Mesendoderm (in vitro differentiated cells): ENCODE measurements around the gene KIF16B.

Experiments
- DNase-seq: peaks from one replicate; pipeline ENCODE4 v3.0.0; 2013
- H2AK5ac ChIP-seq: 2 replicates; pipeline ENCODE4 v1.6.1; 2013; ENCODE audit warnings: low read length, inconsistent platforms
- H2BK120ac ChIP-seq: 2 replicates; pipeline ENCODE4 v1.6.1; 2013; ENCODE audit warnings: low read depth, mild to moderate bottlenecking, low read length, moderate library complexity, mixed read lengths
- H2BK15ac ChIP-seq: replicated peaks from 2 replicates; pipeline ENCODE4 v1.6.1; 2013; ENCODE audit warnings: low read depth, mild to moderate bottlenecking, moderate library complexity
- H2BK5ac ChIP-seq: 2 replicates; pipeline ENCODE4 v1.6.1; 2013; ENCODE audit warnings: low read length, inconsistent platforms
- H3K18ac ChIP-seq: 2 replicates; pipeline ENCODE4 v1.6.1; 2013; ENCODE audit warnings: mild to moderate bottlenecking, low read length, mixed read lengths
- H3K23ac ChIP-seq: one replicate; pipeline ENCODE4 v1.6.1; 2013; ENCODE audit warnings: low read length
- H3K27ac ChIP-seq: 2 replicates; pipeline ENCODE4 v1.5.1; 2013; ENCODE audit warnings: low read depth, mild to moderate bottlenecking, inconsistent platforms, low read length, moderate library complexity
- H3K27me3 ChIP-seq: 2 replicates; pipeline ENCODE4 v1.6.1; 2013; ENCODE audit warnings: low read length, control low read depth, mild to moderate bottlenecking, inconsistent platforms; ENCODE audit not compliant: insufficient read depth, poor library complexity
- H3K36me3 ChIP-seq: 2 replicates; pipeline ENCODE4 v1.6.1; 2013; ENCODE audit warnings: low read length, inconsistent platforms; ENCODE audit not compliant: control insufficient read depth, insufficient read depth
- H3K4ac ChIP-seq: one replicate; pipeline ENCODE4 v1.6.1; 2013; ENCODE audit warnings: low read depth, mild to moderate bottlenecking, low read length, moderate library complexity
- H3K4me1 ChIP-seq: 2 replicates; pipeline ENCODE4 v1.6.1; 2013; ENCODE audit warnings: low read depth, low read length, inconsistent platforms; ENCODE audit not compliant: control insufficient read depth
- H3K4me2 ChIP-seq: 2 replicates; pipeline ENCODE4 v1.6.1; 2013; ENCODE audit warnings: low read length
- H3K4me3 ChIP-seq: 2 replicates; pipeline ENCODE4 v1.5.1; 2013; ENCODE audit warnings: mild to moderate bottlenecking, low read length
- H3K56ac ChIP-seq: one replicate; pipeline ENCODE4 v1.6.1; 2013; ENCODE audit warnings: low read length
- H3K79me1 ChIP-seq: 2 replicates; pipeline ENCODE4 v1.6.1; 2013; ENCODE audit warnings: low read length, inconsistent platforms
- H3K79me2 ChIP-seq: 2 replicates; pipeline ENCODE4 v1.6.1; 2013; ENCODE audit warnings: mild to moderate bottlenecking, low read length; ENCODE audit not compliant: control insufficient read depth, insufficient read depth
- H3K9ac ChIP-seq: 2 replicates; pipeline ENCODE4 v1.6.1; 2013; ENCODE audit warnings: low read length, inconsistent platforms
- H4K5ac ChIP-seq: one replicate; pipeline ENCODE4 v1.6.1; 2013; ENCODE audit warnings: low read length
- H4K8ac ChIP-seq: one replicate; pipeline ENCODE4 v1.6.1; 2013; ENCODE audit warnings: low read depth, mild to moderate bottlenecking, control low read depth, low read length, moderate library complexity
- WGBS: extraction: QIAGEN DNeasy Blood & Tissue Kit; methylation state at CpG from one replicate; pipeline ENCODE4 v1.1.7; 2013; ENCODE audit warnings: low lambda C conversion rate, missing lambda C conversion rate; ENCODE audit not compliant: insufficient coverage; ENCODE audit errors: extremely low coverage; 5-methylcytosine and 5-hydroxymethylcytosine counted together

The KIF16B gene

DNA sequence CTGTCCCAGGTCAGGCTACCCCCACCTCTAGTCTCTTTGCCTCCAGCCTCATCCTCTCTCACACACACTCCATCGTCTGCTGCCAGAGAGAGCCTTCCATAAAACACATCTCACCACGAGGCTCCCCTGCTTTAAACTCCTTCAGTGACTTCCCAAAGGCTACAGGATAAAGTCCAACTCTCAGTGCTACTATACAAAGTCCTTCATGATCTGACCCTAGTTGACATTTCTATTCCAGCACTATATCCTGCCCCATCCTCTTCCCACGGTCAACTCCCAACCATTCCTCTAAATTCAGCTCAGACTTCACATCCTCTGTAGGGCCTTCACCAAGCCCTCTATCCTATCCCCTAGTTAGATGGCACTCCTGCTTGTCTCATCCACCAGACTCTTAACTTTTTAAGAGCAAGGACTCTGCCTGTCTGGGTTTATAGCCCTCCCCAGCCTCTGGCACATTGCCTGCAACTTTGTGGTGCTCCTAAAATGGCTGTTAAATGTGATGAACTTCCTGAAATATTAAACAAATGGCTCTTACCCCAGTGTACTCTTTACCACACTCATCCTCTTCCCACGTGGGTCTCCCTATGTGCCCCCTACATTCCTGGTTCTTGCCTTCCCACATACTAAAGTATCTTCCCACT lies 36.1 kb downstream of the KIF16B start:
- H3K79me1 ChIP-seq, result peaks cover 1% of the 10 kb centered on the region
- H2BK5ac ChIP-seq, result no peak overlapping the region
- no peak overlapping the region for H3K9ac ChIP-seq
- no peak overlapping the region for H4K8ac ChIP-seq
- H3K18ac ChIP-seq, result no peak overlapping the region
- H3K36me3 ChIP-seq, result no peaks in the 10 kb centered on the region
- H3K27ac ChIP-seq, result no peak overlapping the region
- H3K4me1 ChIP-seq, result no peaks in the 10 kb centered on the region
- no peak overlapping the region for H2BK15ac ChIP-seq
- no peak overlapping the region for H3K4ac ChIP-seq
- H3K4me3 ChIP-seq, result no peak overlapping the region
- no peak overlapping the region for H2BK120ac ChIP-seq
- H4K5ac ChIP-seq, result no peak overlapping the region
- no peak overlapping the region for H3K4me2 ChIP-seq
- no peak overlapping the region for H2AK5ac ChIP-seq
- no peak for DNase-seq
- H3K56ac ChIP-seq, result no peak overlapping the region
- no peak overlapping the region for H3K23ac ChIP-seq
- no peaks in the 10 kb centered on the region for H3K79me2 ChIP-seq
- no CpG with 5 or more reads among the region's 4 CpGs for WGBS
- no peaks in the 10 kb centered on the region for H3K27me3 ChIP-seq

- Histone ChIP-seq H2AK5ac (no peak overlapping the region), H2BK120ac (no peak overlapping the region), H3K27me3 (no peaks in the 10 kb centered on the region), H3K79me1 (no peaks in the 10 kb centered on the region), H4K5ac (no peak overlapping the region), H3K18ac (no peak overlapping the region), H3K4me1 (no peaks in the 10 kb centered on the region), H3K36me3 (no peaks in the 10 kb centered on the region), H3K27ac (no peak overlapping the region), H3K4me2 (no peak overlapping the region), H2BK15ac (no peak overlapping the region), H3K79me2 (no peaks in the 10 kb centered on the region), H3K9ac (no peak overlapping the region), H3K4ac (no peak overlapping the region), H4K8ac (no peak overlapping the region), H2BK5ac (no peak overlapping the region), H3K56ac (no peak overlapping the region), H3K23ac (no peak overlapping the region), H3K4me3 (no peak overlapping the region)
- DNase-seq, result no peak
- no CpG with 5 or more reads among the region's 2 CpGs for WGBS
Measured at GRCh38 chr20:16535277-16535676, 38.0 kb downstream of the KIF16B start.

- Histone ChIP-seq H3K79me2 (no peaks in the 10 kb centered on the region), H3K4ac (no peak overlapping the region), H4K8ac (no peak overlapping the region), H2AK5ac (no peak overlapping the region), H3K36me3 (no peaks in the 10 kb centered on the region), H3K4me1 (no peaks in the 10 kb centered on the region), H2BK15ac (no peak overlapping the region), H2BK5ac (no peak overlapping the region), H3K4me2 (no peak overlapping the region), H3K4me3 (no peak overlapping the region), H3K56ac (no peak overlapping the region), H3K9ac (no peak overlapping the region), H3K79me1 (no peaks in the 10 kb centered on the region), H3K27ac (no peak overlapping the region), H3K23ac (no peak overlapping the region), H4K5ac (no peak overlapping the region), H3K18ac (no peak overlapping the region), H2BK120ac (no peak overlapping the region), H3K27me3 (no peaks in the 10 kb centered on the region)
- DNase-seq, result no peak
- no CpG with 5 or more reads among the region's 1 CpG for WGBS
Measured at GRCh38 chr20:16533502-16533901, 39.7 kb downstream of the KIF16B start.

- Histone ChIP-seq H3K9ac (no peak overlapping the region), H3K4ac (no peak overlapping the region), H3K4me3 (no peak overlapping the region), H2AK5ac (no peak overlapping the region), H3K79me2 (no peaks in the 10 kb centered on the region), H3K36me3 (no peaks in the 10 kb centered on the region), H3K23ac (no peak overlapping the region), H4K5ac (no peak overlapping the region), H3K27me3 (no peaks in the 10 kb centered on the region), H3K27ac (no peak overlapping the region), H3K18ac (no peak overlapping the region), H3K56ac (no peak overlapping the region), H3K4me2 (no peak overlapping the region), H4K8ac (no peak overlapping the region), H3K79me1 (no peaks in the 10 kb centered on the region), H2BK5ac (no peak overlapping the region), H2BK120ac (no peak overlapping the region), H3K4me1 (peaks cover 1% of the 10 kb centered on the region), H2BK15ac (no peak overlapping the region)
- no peak for DNase-seq
- WGBS, result no CpG with 5 or more reads among the region's 8 CpGs
Measured at GRCh38 chr20:16531485-16531884, 41.8 kb downstream of the KIF16B start.

DNA sequence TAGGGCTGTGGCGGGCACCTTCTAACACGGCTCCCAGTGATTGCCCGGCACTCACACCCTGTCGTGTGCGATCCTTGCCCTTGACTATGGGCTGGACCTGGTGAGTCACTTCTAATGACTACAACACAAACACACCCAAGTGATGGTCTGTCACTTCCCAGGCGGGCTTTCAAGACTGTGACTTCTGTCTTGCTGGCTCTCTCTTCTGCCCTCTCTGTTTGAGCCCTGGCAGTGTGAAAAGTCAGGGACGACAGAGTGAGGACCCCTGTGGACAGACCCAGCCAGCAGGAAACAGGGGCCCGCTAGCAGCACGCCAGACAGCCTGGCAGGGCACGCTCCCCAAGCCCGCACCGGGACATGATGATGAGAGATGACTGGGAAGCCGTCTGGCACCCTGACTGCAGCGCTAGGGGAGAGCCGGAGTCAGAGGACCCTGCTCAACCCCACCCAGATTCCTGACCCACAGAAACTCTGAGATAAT lies 43.0 kb downstream of the KIF16B start:
- Histone ChIP-seq H3K4me2 (no peak overlapping the region), H3K4me3 (no peak overlapping the region), H3K4me1 (peaks cover 1% of the 10 kb centered on the region), H2AK5ac (no peak overlapping the region), H3K27ac (no peak overlapping the region), H3K79me1 (no peaks in the 10 kb centered on the region), H3K27me3 (no peaks in the 10 kb centered on the region), H3K56ac (no peak overlapping the region), H3K79me2 (no peaks in the 10 kb centered on the region), H3K36me3 (no peaks in the 10 kb centered on the region), H2BK5ac (no peak overlapping the region), H3K4ac (no peak overlapping the region), H3K23ac (no peak overlapping the region), H3K18ac (no peak overlapping the region), H4K5ac (no peak overlapping the region), H2BK120ac (no peak overlapping the region), H2BK15ac (no peak overlapping the region), H3K9ac (no peak overlapping the region), H4K8ac (no peak overlapping the region)
- DNase-seq, result peak; percentile 68
- WGBS, result no CpG with 5 or more reads among the region's 15 CpGs

- no CpG with 5 or more reads among the region's 5 CpGs for WGBS
- Histone ChIP-seq H2AK5ac (no peak overlapping the region), H3K79me2 (no peaks in the 10 kb centered on the region), H3K4ac (no peak overlapping the region), H3K4me1 (peaks cover 1% of the 10 kb centered on the region), H2BK15ac (no peak overlapping the region), H3K27me3 (no peaks in the 10 kb centered on the region), H3K18ac (no peak overlapping the region), H2BK120ac (no peak overlapping the region), H4K5ac (no peak overlapping the region), H3K79me1 (no peaks in the 10 kb centered on the region), H3K4me2 (no peak overlapping the region), H3K9ac (no peak overlapping the region), H3K23ac (no peak overlapping the region), H4K8ac (no peak overlapping the region), H3K4me3 (no peak overlapping the region), H3K56ac (no peak overlapping the region), H2BK5ac (no peak overlapping the region), H3K27ac (no peak overlapping the region), H3K36me3 (no peaks in the 10 kb centered on the region)
- peak; percentile 50 for DNase-seq
Measured at GRCh38 chr20:16528078-16528477, 45.2 kb downstream of the KIF16B start.
